GM12873 (cell line): ENCODE data around the gene FRMD5.
A peak's percentile ranks its signal among the peaks of the same experiment; 100 is the strongest.

ENCODE experiments used
- CTCF ChIP-seq: IDR thresholded peaks from 2 replicates; pipeline ENCODE4 v1.5.1; 2012; ENCODE audit warnings: low read depth, mild to moderate bottlenecking, moderate library complexity, low read length, control low read depth; ENCODE audit not compliant: insufficient read depth; ENCODE audit errors: missing control alignments

The FRMD5 gene

GRCh38 chr15:43896543-43896942 lies 298.5 kb downstream of the FRMD5 start:
- TF ChIP-seq CTCF, result no peak

GRCh38 chr15:43895586-43895985 lies 299.5 kb downstream of the FRMD5 start:
- TF ChIP-seq CTCF, result no peak

- TF ChIP-seq CTCF, result no peak
Measured at GRCh38 chr15:43893956-43894355, 301.1 kb downstream of the FRMD5 start.

GRCh38 chr15:43889042-43889441 lies 306.0 kb downstream of the FRMD5 start:
- TF ChIP-seq CTCF, result no peak

- TF ChIP-seq CTCF, result no peak
Measured at GRCh38 chr15:43887901-43888300, 307.2 kb downstream of the FRMD5 start.

- no peak for TF ChIP-seq CTCF
Measured at GRCh38 chr15:43886558-43886957, 308.5 kb downstream of the FRMD5 start.

GRCh38 chr15:43883571-43883970 lies 311.5 kb downstream of the FRMD5 start:
- no peak for TF ChIP-seq CTCF

GRCh38 chr15:43881944-43882343 lies 313.1 kb downstream of the FRMD5 start:
- peak; percentile 54 for TF ChIP-seq CTCF
